ENCODE results near the gene CDH13.

GRCh38 chr16:83515395-83515794 lies 888.6 kb downstream of the CDH13 start:
- TF ChIP-seq CTCF (IDR thresholded peaks at IDR 0.05), result no peak
- TF ChIP-seq POLR2A (IDR thresholded peaks at IDR 0.05), result no peak

All from adrenal gland (tissue), 5 donors.